K562 (cell line): ENCODE results near the gene CUX1. TPM values are rescaled to one million over a fixed set of nuclear protein-coding genes. Genes with fewer than 3 reads are reported as not detected.

Experiments
- ATAC-seq: fragments of 200-7000 bp; cut with Tn5 transposase; 3 replicates; pipeline ENCODE4 v1.9.1; 2020; ENCODE audit warnings: moderate library complexity
- BruUV-seq: library from RNA; stranded (reverse); fragments of 400-500 nt; replicated peaks from 2 replicates; lab custom pipeline; 2021; lab: Mats Ljungman, UMichigan
- CTCF ChIA-PET: fragments of 300-600 bp; formaldehyde crosslinking; extraction: SDS; loops from one replicate; lab custom pipeline; 2021; ENCODE audit warnings: low intra/inter-chr PET ratio; lab: Yijun Ruan, JAX
- POLR2A ChIA-PET: fragments of 300-600, 350-650 bp; sonication (Branson Sonifier 250); formaldehyde crosslinking; extraction: SDS; loops from one replicate; lab custom pipeline; 2021; ENCODE audit warnings: antibody characterized with exemption, inconsistent platforms; lab: Yijun Ruan, JAX
- DNase-seq, 4 experiments: peaks; one replicate each; pipeline versions ENCODE4 v3.0.0 to v3.0.0-alpha.2; 2011 to 2018; ENCODE audit warnings: low spot score in 3 of 4, mixed read lengths in 3 of 4; ENCODE audit errors: extremely low read depth in 1 of 4
- FAIRE-seq: peaks from 2 replicates; lab custom pipeline; 2011; peaks lifted over from hg19 to GRCh38; lab: Jason Lieb, UNC
- H2AFZ ChIP-seq: 2 replicates; pipeline ENCODE4 v1.6.0; 2011; ENCODE audit warnings: low read depth, low read length, control low read depth, inconsistent platforms
- H3K27ac ChIP-seq: fragments of 200-600 bp; 3 replicates; pipeline ENCODE4 v1.8.0; 2011; ENCODE audit warnings: low read depth, mild to moderate bottlenecking, control low read depth, inconsistent platforms, low read length, moderate library complexity, mixed read lengths; ENCODE audit errors: extremely low read depth
- H3K27me3 ChIP-seq, 2 experiments: fragments of 300-600 bp in 1 of 2; 2 replicates in 1 of 2; 3 replicates in 1 of 2; pipeline versions ENCODE4 v1.6.0 to v1.8.0; 2011; ENCODE audit warnings: inconsistent platforms in 2 of 2, low read length in 2 of 2, mild to moderate bottlenecking in 1 of 2, mixed read lengths in 1 of 2, moderate library complexity in 1 of 2; ENCODE audit not compliant: control insufficient read depth in 2 of 2, insufficient read depth in 2 of 2
- H3K36me3 ChIP-seq: fragments of 300-600 bp; 3 replicates; pipeline ENCODE4 v1.8.0; 2011; ENCODE audit warnings: mild to moderate bottlenecking, low read length, inconsistent platforms; ENCODE audit not compliant: control insufficient read depth, insufficient read depth
- H3K4me1 ChIP-seq, 2 experiments: fragments of 200-600 bp in 1 of 2; replicated peaks in 1 of 2; 2 replicates in 1 of 2; 3 replicates in 1 of 2; pipeline versions ENCODE4 v1.5.1 to v1.8.0; 2011; ENCODE audit warnings: inconsistent platforms in 2 of 2, low read length in 2 of 2, mild to moderate bottlenecking in 1 of 2, mixed read lengths in 1 of 2, moderate library complexity in 1 of 2; ENCODE audit not compliant: control insufficient read depth in 2 of 2, insufficient read depth in 2 of 2
- H3K4me2 ChIP-seq: 2 replicates; pipeline ENCODE4 v1.6.1; 2011; ENCODE audit warnings: low read length, control low read depth, inconsistent platforms, mixed read lengths; ENCODE audit not compliant: insufficient read depth
- H3K4me3 ChIP-seq: fragments of 200-600 bp; sonication (generic), shearing (Covaris generic); 2 replicates; pipeline ENCODE4 v1.5.1; 2016; ENCODE audit warnings: control low read depth, inconsistent platforms
- H3K79me2 ChIP-seq: fragments of 200-600 bp; 3 replicates; pipeline ENCODE4 v1.8.0; 2011; ENCODE audit warnings: low read length, inconsistent platforms; ENCODE audit not compliant: control insufficient read depth, insufficient read depth
- H3K9ac ChIP-seq, 2 experiments: 2 replicates each; pipeline versions ENCODE4 v1.6.0 to v1.6.1; 2011; ENCODE audit warnings: low read depth in 2 of 2, low read length in 2 of 2, control low read depth in 1 of 2, inconsistent platforms in 1 of 2, mild to moderate bottlenecking in 1 of 2, mixed read lengths in 1 of 2; ENCODE audit not compliant: insufficient read depth in 1 of 2
- H3K9me1 ChIP-seq: one replicate; pipeline ENCODE4 v1.6.0; 2011; ENCODE audit warnings: inconsistent platforms, mild to moderate bottlenecking, low read length, moderate library complexity; ENCODE audit not compliant: control insufficient read depth, insufficient read depth
- H3K9me3 ChIP-seq: replicated peaks from 2 replicates; pipeline ENCODE4 v1.5.1; 2011; ENCODE audit warnings: low read depth, low read length, inconsistent platforms; ENCODE audit not compliant: control insufficient read depth, insufficient read depth
- H4K20me1 ChIP-seq: replicated peaks from 2 replicates; pipeline ENCODE4 v1.6.1; 2011; ENCODE audit warnings: low read length, inconsistent platforms, mixed read lengths; ENCODE audit not compliant: control insufficient read depth, insufficient read depth
- CREBBP ChIP-seq: IDR thresholded peaks from one replicate; pipeline ENCODE4 v1.6.1; 2012; ENCODE audit warnings: low read depth, mild to moderate bottlenecking, control low read depth, inconsistent platforms, low read length
- POLR2G ChIP-seq: fragments of 200-400 bp; formaldehyde crosslinking; IDR thresholded peaks from 2 replicates; pipeline ENCODE4 v1.6.1; 2017; ENCODE audit warnings: low read depth, mild to moderate bottlenecking, antibody characterized with exemption, low read length, moderate library complexity
- WGBS: fragments of 100-300 bp; shearing (Covaris generic); methylation state at CpG from one replicate; pipeline ENCODE4 v1.1.6; 2016; ENCODE audit warnings: low coverage, mixed read lengths; ENCODE audit not compliant: insufficient coverage; ENCODE audit errors: missing lambda C conversion rate; 5-methylcytosine and 5-hydroxymethylcytosine counted together
- in situ Hi-C: fragments of 300-500 bp; cut with MboI; formaldehyde crosslinking; loops from 4 replicates; pipeline ENCODE4 v1.15.0; 2018; ENCODE audit warnings: inconsistent platforms, mixed read lengths
- intact Hi-C: fragments of 100-400 bp; cut with micrococcal nuclease; formaldehyde crosslinking; loops from 2 replicates; pipeline ENCODE4 v1.14.2; 2022
- polyA plus RNA-seq, 8 experiments: library from polyadenylated mRNA; depleted of rRNA in 4 of 8; stranded (reverse) in 5 of 8; unstranded in 3 of 8; fragments of >200 nt; fragmentation: Nextera tagmentation in 2 of 8; fragmentation: Illumina TruSeq in 1 of 8; extraction: Ambion mirVana in 2 of 8; extraction: Trizol in 1 of 8; gene quantifications; 2 replicates each; pipeline versions ENCODE4 v1.2.1 to v1.2.3, GENCODE V29; 2011 to 2014; ENCODE audit warnings: inconsistent platforms in 1 of 8, missing spikeins in 1 of 8
- total RNA-seq, 7 experiments: library from RNA; depleted of rRNA in 6 of 7; stranded (reverse); fragments of >200 nt in 6 of 7; fragmentation: Illumina TruSeq in 2 of 7; extraction: Trizol in 2 of 7; gene quantifications; 2 replicates each; pipeline versions ENCODE4 v1.2.1 to v1.2.3, GENCODE V29; 2011 to 2021; ENCODE audit warnings: low replicate concordance in 1 of 7
- TF ChIP-seq, protein P1 (sequence below): sonication (generic); formaldehyde crosslinking; IDR thresholded peaks from 2 replicates; pipeline ENCODE4 v1.8.1; 2023; ENCODE audit warnings: mild to moderate bottlenecking, missing genetic modification reagents

CUX1 gene
- total and polyA plus RNA-seq, 9 of the 15 experiments (the other 6 are each of a cell fraction or from before 2014, with no cell fraction given) = 3.6 to 55.3 (median 25.2) TPM

- in situ Hi-C loops = no loop called here
- Histone ChIP-seq H3K27ac (no peak overlapping the region), H3K4me2 (no peak overlapping the region), H3K9me3 (no peaks in the 10 kb centered on the region), H3K4me3 (no peak overlapping the region), H3K27me3 (no peaks in the 10 kb centered on the region), H3K36me3 (peaks cover 3% of the 10 kb centered on the region; the same call in 2 of the 3 replicates), H3K9ac (peak overlapping the region in 1 of 2 experiments; percentile 60; a peak in 2 of 4 replicates), H2AFZ (no peak overlapping the region), H3K79me2 (peaks cover 55% of the 10 kb centered on the region), H3K4me1 (peaks cover 13% of the 10 kb centered on the region in 2 experiments), H4K20me1 (peaks cover 14% of the 10 kb centered on the region; the same call in 1 of the 2 replicates), H3K9me1 (no peaks in the 10 kb centered on the region)
- intact Hi-C loops = no loop called here
- DNase-seq = peak in 1 of 4 experiments; percentile 30
- peak; percentile 43 for ATAC-seq
- no TSS peak for BruUV-seq
- FAIRE-seq = no peak
- TF ChIP-seq, protein P1, sequence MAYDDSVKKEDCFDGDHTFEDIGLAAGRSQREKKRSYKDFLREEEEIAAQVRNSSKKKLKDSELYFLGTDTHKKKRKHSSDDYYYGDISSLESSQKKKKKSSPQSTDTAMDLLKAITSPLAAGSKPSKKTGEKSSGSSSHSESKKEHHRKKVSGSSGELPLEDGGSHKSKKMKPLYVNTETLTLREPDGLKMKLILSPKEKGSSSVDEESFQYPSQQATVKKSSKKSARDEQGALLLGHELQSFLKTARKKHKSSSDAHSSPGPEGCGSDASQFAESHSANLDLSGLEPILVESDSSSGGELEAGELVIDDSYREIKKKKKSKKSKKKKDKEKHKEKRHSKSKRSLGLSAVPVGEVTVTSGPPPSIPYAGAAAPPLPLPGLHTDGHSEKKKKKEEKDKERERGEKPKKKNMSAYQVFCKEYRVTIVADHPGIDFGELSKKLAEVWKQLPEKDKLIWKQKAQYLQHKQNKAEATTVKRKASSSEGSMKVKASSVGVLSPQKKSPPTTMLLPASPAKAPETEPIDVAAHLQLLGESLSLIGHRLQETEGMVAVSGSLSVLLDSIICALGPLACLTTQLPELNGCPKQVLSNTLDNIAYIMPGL (CRISPR knock-in tag) = no peak
- TF ChIP-seq POLR2G (0 out of 2 replicates have a peak, but pooled peaks have one; percentile 21), CREBBP (no peak)
- CTCF ChIA-PET = no interaction called here
- WGBS = 66% methylated on average over 19 of the region's 19 CpGs
- POLR2A ChIA-PET = interaction anchor here (0.6 to 1.9 kb wide), 3 partner anchors 10 to 351 kb away, joined by 3 to 6 read pairs (median 4); no protein-coding TSS in a partner anchor
These were observed 119.3 kb downstream of the CUX1 start for GRCh38 chr7:101936611-101937231.
